Mammary epithelial cell (primary cell): ENCODE data around the gene RASSF8.
A peak's percentile ranks its signal among the peaks of the same experiment; 100 is the strongest.

Experiments
- CTCF ChIP-seq, 2 donors: IDR thresholded peaks in 1 of 2; conservative IDR thresholded peaks in 1 of 2; 2 replicates each; pipeline ENCODE4 v1.5.1; 2011 to 2012; ENCODE audit warnings: inconsistent platforms in 2 of 2, low read length in 2 of 2, mild to moderate bottlenecking in 2 of 2, control low read depth in 1 of 2, low read depth in 1 of 2; ENCODE audit not compliant: insufficient read depth in 1 of 2; ENCODE audit errors: extremely low read depth in 1 of 2
- EZH2 ChIP-seq: IDR thresholded peaks from 2 replicates; pipeline ENCODE4 v1.6.1; 2012; ENCODE audit warnings: low read length, inconsistent platforms, borderline replicate concordance

DNA sequence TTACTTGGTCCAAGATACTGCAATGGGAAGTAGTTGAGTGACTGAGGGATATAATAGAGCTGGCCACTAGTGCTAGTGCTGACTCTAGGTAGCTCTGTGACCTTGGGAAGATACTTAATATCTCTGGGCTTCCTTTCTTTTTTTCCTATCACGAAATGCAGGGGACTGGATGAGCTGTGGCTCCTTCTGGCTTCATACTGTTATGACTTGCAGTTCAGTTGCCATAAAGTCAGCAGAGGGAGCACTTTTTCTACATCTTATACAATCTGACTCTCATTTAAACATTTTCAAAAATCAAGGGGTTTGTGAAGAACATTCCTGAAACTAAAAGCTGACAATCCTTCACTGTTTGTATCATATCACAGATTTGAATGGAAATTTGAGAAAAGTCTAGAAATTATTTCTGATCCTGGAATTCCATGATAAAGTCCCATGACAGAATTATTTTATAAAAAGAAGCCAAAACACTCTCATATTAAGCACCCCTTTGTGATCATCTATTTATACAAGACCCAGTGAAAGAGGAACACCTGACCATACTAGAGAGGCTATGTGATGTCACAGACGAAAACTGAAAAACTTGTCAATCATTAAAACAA is 161.0 kb downstream of the RASSF8 start:
- TF ChIP-seq EZH2 (no peak), CTCF (conservative IDR thresholded peaks at IDR 0.05 in 1 of 2, IDR thresholded peaks at IDR 0.05 in 1 of 2; ENCODE audit: extremely low read depth in 1 of 2, insufficient read depth in 1 of 2, low read depth in 1 of 2, low read length in 2 of 2) (peak; percentile 57 to 62)
